Measurements from ENCODE around the gene HK1. TPM values are rescaled to one million over a fixed set of nuclear protein-coding genes. Genes with fewer than 3 reads are reported as not detected.

Gene HK1
- total RNA-seq, 1 experiment from 2014 or later, result 98.8 TPM

- Mint-ChIP-seq H3K4me1 (peaks cover 3 to 10% of the 10 kb centered on the region in 2 experiments; a peak in 3 of 4 replicates), H3K36me3 (ENCODE audit: insufficient read depth in 1 of 3, low read depth in 3 of 3) (no peaks in the 10 kb centered on the region)
- no peak overlapping the region for H3K18ac ChIP-seq (ENCODE audit: insufficient read length, low read depth, low read length)
Observed at GRCh38 chr10:69435966-69436520, 157.7 kb downstream of the HK1 start.

More at GRCh38 chr10:69435966-69436520, 157.7 kb downstream of the HK1 start:
- H3K27me3 ChIP-seq (ENCODE audit: insufficient read depth, low read length), result no peaks in the 10 kb centered on the region
- no peak overlapping the region for H3K14ac ChIP-seq (ENCODE audit: insufficient read depth, low read length)
- H3K23me2 ChIP-seq (ENCODE audit: insufficient read length, low read depth, low read length, poor library complexity, severe bottlenecking), result no peaks in the 10 kb centered on the region
- no peak overlapping the region for H2BK120ac ChIP-seq (ENCODE audit: low read depth, low read length, poor library complexity, severe bottlenecking)
- no peak overlapping the region for H2BK20ac ChIP-seq (ENCODE audit: low read depth, low read length, poor library complexity, severe bottlenecking)
- H4K8ac ChIP-seq (replicated peaks; ENCODE audit: insufficient read length, low read depth, low read length), result no peak overlapping the region
- H3K9me3 Mint-ChIP-seq, result peaks cover 0 to 4% of the 10 kb centered on the region in 2 experiments; a peak in 2 of 5 replicates
- no peak overlapping the region; a peak in 1 of 7 replicates for H3K27ac Mint-ChIP-seq
- no peak overlapping the region for H3T11ph ChIP-seq (ENCODE audit: low read length)
- H3K27me3 Mint-ChIP-seq (ENCODE audit: low read depth), result peaks cover 31% of the 10 kb centered on the region
- H3K79me2 ChIP-seq (ENCODE audit: insufficient read depth, low read length), result no peaks in the 10 kb centered on the region
- H3K4ac ChIP-seq (ENCODE audit: low read depth, low read length), result no peak overlapping the region
- DNase-seq, result no peak
- no peaks in the 10 kb centered on the region for H4K20me1 ChIP-seq (ENCODE audit: control insufficient read depth, insufficient read depth, insufficient read length)
- WGBS (ENCODE audit: extremely low coverage, insufficient read length, low lambda C conversion rate), result no CpG with 5 or more reads among the region's 14 CpGs
- no peak overlapping the region for H3K9ac ChIP-seq (ENCODE audit: extremely low read depth, insufficient read length, low read length)
- H3K4me2 ChIP-seq (ENCODE audit: insufficient read depth, insufficient read length, low read length), result no peak overlapping the region
- no peak overlapping the region for H3K56ac ChIP-seq (ENCODE audit: insufficient read length, low read depth, low read length)
- no peaks in the 10 kb centered on the region for H3K79me1 ChIP-seq (ENCODE audit: insufficient read depth, low read depth, low read length, poor library complexity, severe bottlenecking)
- no peaks in the 10 kb centered on the region for H3K4me1 ChIP-seq (ENCODE audit: insufficient read depth, low read length)
- H2BK5ac ChIP-seq (ENCODE audit: insufficient read length, low read length), result no peak overlapping the region
- TF ChIP-seq, protein P1, sequence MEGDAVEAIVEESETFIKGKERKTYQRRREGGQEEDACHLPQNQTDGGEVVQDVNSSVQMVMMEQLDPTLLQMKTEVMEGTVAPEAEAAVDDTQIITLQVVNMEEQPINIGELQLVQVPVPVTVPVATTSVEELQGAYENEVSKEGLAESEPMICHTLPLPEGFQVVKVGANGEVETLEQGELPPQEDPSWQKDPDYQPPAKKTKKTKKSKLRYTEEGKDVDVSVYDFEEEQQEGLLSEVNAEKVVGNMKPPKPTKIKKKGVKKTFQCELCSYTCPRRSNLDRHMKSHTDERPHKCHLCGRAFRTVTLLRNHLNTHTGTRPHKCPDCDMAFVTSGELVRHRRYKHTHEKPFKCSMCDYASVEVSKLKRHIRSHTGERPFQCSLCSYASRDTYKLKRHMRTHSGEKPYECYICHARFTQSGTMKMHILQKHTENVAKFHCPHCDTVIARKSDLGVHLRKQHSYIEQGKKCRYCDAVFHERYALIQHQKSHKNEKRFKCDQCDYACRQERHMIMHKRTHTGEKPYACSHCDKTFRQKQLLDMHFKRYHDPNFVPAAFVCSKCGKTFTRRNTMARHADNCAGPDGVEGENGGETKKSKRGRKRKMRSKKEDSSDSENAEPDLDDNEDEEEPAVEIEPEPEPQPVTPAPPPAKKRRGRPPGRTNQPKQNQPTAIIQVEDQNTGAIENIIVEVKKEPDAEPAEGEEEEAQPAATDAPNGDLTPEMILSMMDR (conservative IDR thresholded peaks at IDR 0.05), result no peak
- H3K27ac ChIP-seq (ENCODE audit: insufficient read length, low read depth, low read length), result no peak overlapping the region
- no peak overlapping the region for H2AFZ ChIP-seq (ENCODE audit: low read length)
- no peak overlapping the region for H4K5ac ChIP-seq (ENCODE audit: insufficient read length, low read depth, low read length)
- H2AK5ac ChIP-seq (ENCODE audit: insufficient read length, low read length), result no peak overlapping the region
- H2BK12ac ChIP-seq (ENCODE audit: insufficient read length, low read depth, low read length), result no peak overlapping the region
- H2BK15ac ChIP-seq (ENCODE audit: low read depth, low read length), result no peak overlapping the region
- H4K91ac ChIP-seq (ENCODE audit: insufficient read length, low read depth, low read length), result no peak overlapping the region
- no peak overlapping the region for H3K23ac ChIP-seq (ENCODE audit: insufficient read length, low read depth, low read length)
- H3K9me3 ChIP-seq (ENCODE audit: control insufficient read depth, low read depth, low read length), result no peaks in the 10 kb centered on the region
- no peak overlapping the region for H3K4me3 Mint-ChIP-seq

All from H9 (cell line).